SK-N-MC (cell line): Measurements from ENCODE around the gene SOX11.
"Not testable (repeated sequence)": the region's sequence is repeated elsewhere in the genome, so short reads cannot be mapped to it uniquely, and the experiment has no call there.

Experiments
- DNase-seq: peaks from one replicate; pipeline ENCODE4 v3.0.0-alpha.2; 2011; ENCODE audit warnings: low read depth, low spot score
- H3K27ac ChIP-seq: fragments of 200-600 bp; sonication (generic); 2 replicates; pipeline ENCODE4 v1.5.1; 2016; ENCODE audit warnings: mixed run types
- H3K36me3 ChIP-seq: fragments of 200-600 bp; sonication (generic); 2 replicates; pipeline ENCODE4 v1.6.1; 2017; ENCODE audit warnings: antibody characterized with exemption, low read length, mixed read lengths; ENCODE audit not compliant: insufficient read depth
- H3K4me3 ChIP-seq: fragments of 200-600 bp; sonication (generic); 2 replicates; pipeline ENCODE4 v1.5.1; 2016
- H3K9ac ChIP-seq: fragments of 200-600 bp; sonication (generic); 2 replicates; pipeline ENCODE4 v1.8.0; 2017; ENCODE audit warnings: mixed run types, mixed read lengths; ENCODE audit not compliant: insufficient read length
- H3K9me3 ChIP-seq: fragments of 200-600 bp; sonication (generic); 2 replicates; pipeline ENCODE4 v1.6.1; 2017; ENCODE audit warnings: low read depth, mild to moderate bottlenecking, antibody characterized with exemption, low read length, moderate library complexity, mixed read lengths
- EZH2 ChIP-seq: fragments of 200-600 bp; sonication (generic); IDR thresholded peaks from one replicate; pipeline ENCODE4 v1.6.1; 2017; ENCODE audit warnings: antibody characterized with exemption
- FOXP2 ChIP-seq: optimal IDR thresholded peaks from 2 replicates; pipeline ENCODE3; 2011; ENCODE audit warnings: mild to moderate bottlenecking, moderate library complexity; ENCODE audit not compliant: insufficient read depth; ENCODE audit errors: extremely low read length, control extremely low read depth
- POLR2AphosphoS5 ChIP-seq: IDR thresholded peaks from 2 replicates; pipeline ENCODE4 v1.6.1; 2012; ENCODE audit warnings: mild to moderate bottlenecking, low read depth, low read length, borderline replicate concordance

Gene SOX11

GRCh38 chr2:5691985-5692529, at the start of gene SOX11:
SOX11 (plus strand) TSS chr2:5692384; CDS start chr2:5692722, 338 bp downstream.
- H3K36me3 ChIP-seq, result peaks cover 6% of the 10 kb centered on the region; the same call in 1 of the 2 replicates
- peak within 1 kb of the TSS; percentile 91 for H3K4me3 ChIP-seq
- peak within 1 kb of the TSS; percentile 89 for H3K9ac ChIP-seq
- peak; percentile 74 for DNase-seq
- peak within 1 kb of the TSS; percentile 89 for H3K27ac ChIP-seq
- TF ChIP-seq POLR2AphosphoS5 (peak; percentile 96), EZH2 (no peak)
- H3K9me3 ChIP-seq, result no peaks in the 10 kb centered on the region

GRCh38 chr2:5652734-5653133, 39.5 kb upstream of the SOX11 start:
- DNase-seq, H3K9ac ChIP-seq: not testable (repeated sequence)

GRCh38 chr2:5653756-5654155, 38.4 kb upstream of the SOX11 start:
- not testable (repeated sequence) for H3K4me3 ChIP-seq, H3K27ac ChIP-seq, DNase-seq, H3K9ac ChIP-seq, H3K36me3 ChIP-seq, H3K9me3 ChIP-seq

More at GRCh38 chr2:5652734-5653133, 39.5 kb upstream of the SOX11 start:
- H3K27ac ChIP-seq, H3K9me3 ChIP-seq, H3K36me3 ChIP-seq, H3K4me3 ChIP-seq: not testable (repeated sequence)

- no peaks in the 10 kb centered on the region for H3K9me3 ChIP-seq
- no peak overlapping the region for H3K27ac ChIP-seq
- H3K9ac ChIP-seq, result no peak overlapping the region
- H3K36me3 ChIP-seq, result no peaks in the 10 kb centered on the region
- TF ChIP-seq POLR2AphosphoS5, result no peak
- no peak for TF ChIP-seq EZH2
- no peak for TF ChIP-seq FOXP2
- no peak for DNase-seq
- no peak overlapping the region for H3K4me3 ChIP-seq
Observed at GRCh38 chr2:5657231-5657630, 35.0 kb upstream of the SOX11 start.

GRCh38 chr2:5660591-5660990, 31.6 kb upstream of the SOX11 start:
- H3K9ac ChIP-seq, result no peak overlapping the region
- no peaks in the 10 kb centered on the region for H3K36me3 ChIP-seq
- H3K9me3 ChIP-seq, result no peaks in the 10 kb centered on the region
- H3K4me3 ChIP-seq, result no peak overlapping the region
- TF ChIP-seq FOXP2, result no peak
- no peak for TF ChIP-seq POLR2AphosphoS5
- TF ChIP-seq EZH2, result no peak
- DNase-seq, result no peak
- no peak overlapping the region for H3K27ac ChIP-seq

GRCh38 chr2:5661362-5661761, 30.8 kb upstream of the SOX11 start:
- no peak for TF ChIP-seq POLR2AphosphoS5
- TF ChIP-seq EZH2, result no peak
- TF ChIP-seq FOXP2, result no peak
- H3K27ac ChIP-seq, result no peak overlapping the region

GRCh38 chr2:5664278-5664681, 27.9 kb upstream of the SOX11 start:
- no peak overlapping the region for H3K27ac ChIP-seq
- DNase-seq, result no peak
- no peak overlapping the region for H3K4me3 ChIP-seq
- H3K9me3 ChIP-seq, result no peaks in the 10 kb centered on the region
- no peaks in the 10 kb centered on the region for H3K36me3 ChIP-seq
- TF ChIP-seq FOXP2 (no peak), EZH2 (no peak), POLR2AphosphoS5 (no peak)
- H3K9ac ChIP-seq, result no peak overlapping the region

More at GRCh38 chr2:5661362-5661761, 30.8 kb upstream of the SOX11 start:
- Histone ChIP-seq H3K9ac (no peak overlapping the region), H3K9me3 (no peaks in the 10 kb centered on the region), H3K4me3 (no peak overlapping the region), H3K36me3 (no peaks in the 10 kb centered on the region)
- DNase-seq, result no peak

GRCh38 chr2:5665066-5665465, 27.1 kb upstream of the SOX11 start:
- Histone ChIP-seq H3K9ac (no peak overlapping the region), H3K4me3 (no peak overlapping the region), H3K36me3 (no peaks in the 10 kb centered on the region), H3K9me3 (no peaks in the 10 kb centered on the region), H3K27ac (no peak overlapping the region)
- DNase-seq, result no peak
- TF ChIP-seq EZH2, result no peak
- TF ChIP-seq POLR2AphosphoS5, result no peak
- TF ChIP-seq FOXP2, result no peak

- DNase-seq, result no peak
Observed at GRCh38 chr2:5666798-5667197, 25.4 kb upstream of the SOX11 start.

GRCh38 chr2:5667655-5668054, 24.5 kb upstream of the SOX11 start:
- H3K9me3 ChIP-seq, H3K9ac ChIP-seq, DNase-seq, H3K36me3 ChIP-seq, H3K4me3 ChIP-seq, H3K27ac ChIP-seq: not testable (repeated sequence)

More at GRCh38 chr2:5666798-5667197, 25.4 kb upstream of the SOX11 start:
- no peak for TF ChIP-seq FOXP2
- no peak for TF ChIP-seq EZH2
- no peak for TF ChIP-seq POLR2AphosphoS5
- Histone ChIP-seq H3K9ac (no peak overlapping the region), H3K4me3 (no peak overlapping the region), H3K36me3 (no peaks in the 10 kb centered on the region), H3K9me3 (no peaks in the 10 kb centered on the region), H3K27ac (no peak overlapping the region)
